HUES48 (cell line): ENCODE data around the gene ZNF532.
A peak's percentile ranks its signal among the peaks of the same experiment; 100 is the strongest.
"Not testable (repeated sequence)": the region's sequence is repeated elsewhere in the genome, so short reads cannot be mapped to it uniquely, and the experiment has no call there.

Experiments used
- H3K27ac ChIP-seq: one replicate; pipeline ENCODE4 v1.7.0; 2013; ENCODE audit warnings: low read depth, low read length, inconsistent platforms
- H3K27me3 ChIP-seq: 2 replicates; pipeline ENCODE4 v1.6.1; 2013; ENCODE audit warnings: mild to moderate bottlenecking, low read length; ENCODE audit not compliant: control insufficient read depth, insufficient read depth
- H3K36me3 ChIP-seq: 2 replicates; pipeline ENCODE4 v1.6.1; 2013; ENCODE audit warnings: low read length; ENCODE audit not compliant: control insufficient read depth, insufficient read depth
- H3K4me1 ChIP-seq: 2 replicates; pipeline ENCODE4 v1.6.1; 2013; ENCODE audit warnings: mild to moderate bottlenecking, low read length; ENCODE audit not compliant: control insufficient read depth, insufficient read depth
- H3K4me3 ChIP-seq: 2 replicates; pipeline ENCODE4 v1.5.1; 2013; ENCODE audit warnings: mild to moderate bottlenecking, low read depth, low read length
- H3K9ac ChIP-seq: 2 replicates; pipeline ENCODE4 v1.6.1; 2013; ENCODE audit warnings: mild to moderate bottlenecking, low read depth, low read length, moderate library complexity
- H3K9me3 ChIP-seq: 2 replicates; pipeline ENCODE4 v1.6.1; 2013; ENCODE audit warnings: low read length; ENCODE audit not compliant: control insufficient read depth, insufficient read depth

ZNF532 gene

DNA sequence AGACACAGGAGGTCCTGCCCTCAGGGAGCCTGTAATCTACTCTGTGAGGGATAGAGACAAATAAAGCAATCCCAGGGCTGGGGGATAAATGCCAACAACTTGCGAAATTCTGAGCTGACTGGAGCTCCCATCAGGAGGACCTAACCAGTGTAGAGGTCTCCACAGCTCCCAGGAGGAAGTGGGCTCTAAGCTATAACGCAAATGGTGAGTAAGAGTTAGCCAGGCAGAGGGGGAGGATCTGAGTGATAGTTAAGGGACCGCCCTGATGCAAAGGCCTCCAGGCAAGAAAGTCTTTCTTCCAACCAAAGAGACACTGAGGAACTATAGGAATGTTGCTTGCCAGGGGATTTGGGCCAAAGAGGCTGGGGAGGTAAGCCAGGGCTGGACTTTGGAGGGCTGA lies 16.0 kb upstream of the ZNF532 start:
- H3K27ac ChIP-seq: peak overlapping the region; percentile 99
- H3K9me3 ChIP-seq: no peaks in the 10 kb centered on the region
- H3K4me1 ChIP-seq: peaks cover 69% of the 10 kb centered on the region
- H3K9ac ChIP-seq: no peak overlapping the region
- no peaks in the 10 kb centered on the region for H3K36me3 ChIP-seq
- no peaks in the 10 kb centered on the region for H3K27me3 ChIP-seq
- H3K4me3 ChIP-seq: no peak overlapping the region

GRCh38 chr18:58850786-58851469 lies 13.7 kb upstream of the ZNF532 start:
- H3K27ac ChIP-seq: peak overlapping the region; percentile 78
- H3K27me3 ChIP-seq: no peaks in the 10 kb centered on the region
- H3K4me3 ChIP-seq: peak overlapping the region; percentile 22; the same call in 1 of the 2 replicates
- peak overlapping the region; percentile 14 for H3K9ac ChIP-seq
- peaks cover 54% of the 10 kb centered on the region for H3K4me1 ChIP-seq
- H3K36me3 ChIP-seq: no peaks in the 10 kb centered on the region
- no peaks in the 10 kb centered on the region for H3K9me3 ChIP-seq

DNA sequence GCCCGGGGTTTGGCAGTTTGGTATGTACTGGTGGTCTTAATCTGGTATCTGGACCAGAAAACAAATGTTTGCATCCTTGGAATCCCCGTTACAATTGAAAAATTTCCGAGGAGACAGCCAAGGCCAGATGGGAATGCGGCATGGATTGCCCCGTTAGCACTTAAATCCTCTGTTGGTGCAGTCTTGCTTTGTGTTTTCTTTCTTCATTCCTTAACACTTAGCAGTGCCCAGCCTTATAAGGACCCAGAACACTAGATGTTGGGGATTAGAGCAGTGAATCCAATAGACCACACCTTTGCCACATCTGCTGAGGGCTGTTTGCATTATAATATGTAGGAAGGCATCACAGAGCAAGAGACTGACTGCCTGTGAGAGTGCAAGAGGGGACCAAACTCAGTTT lies 12.8 kb upstream of the ZNF532 start:
- peak overlapping the region; percentile 78 for H3K27ac ChIP-seq
- H3K9me3 ChIP-seq: no peaks in the 10 kb centered on the region
- H3K4me1 ChIP-seq: peaks cover 47% of the 10 kb centered on the region
- H3K4me3 ChIP-seq: no peak overlapping the region
- H3K9ac ChIP-seq: no peak overlapping the region
- H3K27me3 ChIP-seq: no peaks in the 10 kb centered on the region
- no peaks in the 10 kb centered on the region for H3K36me3 ChIP-seq

- Histone ChIP-seq H3K9me3 (no peaks in the 10 kb centered on the region), H3K9ac (no peak overlapping the region), H3K27me3 (no peaks in the 10 kb centered on the region), H3K4me1 (peaks cover 40% of the 10 kb centered on the region), H3K36me3 (no peaks in the 10 kb centered on the region), H3K4me3 (no peak overlapping the region), H3K27ac (no peak overlapping the region)
Measured at GRCh38 chr18:58852629-58853028, 12.0 kb upstream of the ZNF532 start.

DNA sequence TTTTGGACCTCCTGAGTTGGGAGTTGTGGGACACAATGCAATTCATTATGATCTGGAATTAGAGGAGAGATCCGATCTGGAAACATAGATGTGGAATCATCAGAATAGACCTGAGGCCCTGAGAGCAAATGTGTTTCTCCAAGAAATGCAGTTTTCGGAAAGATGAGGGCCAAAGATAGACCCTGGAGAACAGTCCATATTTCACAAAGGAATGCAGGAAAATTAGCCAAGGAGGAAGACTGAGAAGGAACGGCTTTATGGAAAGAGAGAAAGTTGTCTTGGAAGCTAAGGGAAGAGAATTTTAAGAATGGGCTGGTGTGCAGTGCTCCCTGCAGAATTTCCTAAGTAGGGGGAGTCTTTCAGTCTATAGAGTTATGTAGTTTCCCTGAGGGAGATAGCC lies 11.1 kb upstream of the ZNF532 start:
- H3K27me3 ChIP-seq: no peaks in the 10 kb centered on the region

DNA sequence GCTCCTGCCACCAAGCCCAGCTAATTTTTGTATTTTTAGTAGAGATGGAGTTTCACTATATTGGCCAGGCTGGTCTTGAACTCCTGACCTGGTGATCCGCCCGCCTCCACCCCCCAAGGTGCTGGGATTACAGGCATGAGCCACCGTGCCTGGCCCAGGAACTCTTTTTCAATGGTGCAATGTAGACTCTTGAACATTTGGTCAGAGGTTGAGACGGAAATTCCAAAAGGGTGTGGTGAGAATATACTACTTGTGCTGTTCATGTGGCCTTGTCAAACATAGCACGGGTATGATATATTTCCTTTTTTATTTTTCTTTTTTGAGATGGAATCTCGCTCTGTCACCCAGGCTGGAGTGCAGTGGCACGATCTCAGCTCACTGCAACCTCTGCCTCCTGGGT lies 9.2 kb upstream of the ZNF532 start:
- H3K36me3 ChIP-seq, H3K9ac ChIP-seq, H3K9me3 ChIP-seq, H3K27me3 ChIP-seq, H3K4me3 ChIP-seq, H3K27ac ChIP-seq: not testable (repeated sequence)
- H3K4me1 ChIP-seq: peaks cover 40% of the 10 kb centered on the region

More for the DNA sequence above, 11.1 kb upstream of the ZNF532 start:
- H3K9ac ChIP-seq: no peak overlapping the region
- no peaks in the 10 kb centered on the region for H3K9me3 ChIP-seq
- no peak overlapping the region for H3K27ac ChIP-seq
- no peaks in the 10 kb centered on the region for H3K36me3 ChIP-seq
- H3K4me3 ChIP-seq: no peak overlapping the region
- H3K4me1 ChIP-seq: peaks cover 33% of the 10 kb centered on the region

GRCh38 chr18:58856881-58857280 lies 7.8 kb upstream of the ZNF532 start:
- no peaks in the 10 kb centered on the region for H3K36me3 ChIP-seq
- H3K27ac ChIP-seq: no peak overlapping the region
- H3K9ac ChIP-seq: no peak overlapping the region
- H3K9me3 ChIP-seq: no peaks in the 10 kb centered on the region
- peaks cover 40% of the 10 kb centered on the region for H3K4me1 ChIP-seq
- no peak overlapping the region for H3K4me3 ChIP-seq
- no peaks in the 10 kb centered on the region for H3K27me3 ChIP-seq

DNA sequence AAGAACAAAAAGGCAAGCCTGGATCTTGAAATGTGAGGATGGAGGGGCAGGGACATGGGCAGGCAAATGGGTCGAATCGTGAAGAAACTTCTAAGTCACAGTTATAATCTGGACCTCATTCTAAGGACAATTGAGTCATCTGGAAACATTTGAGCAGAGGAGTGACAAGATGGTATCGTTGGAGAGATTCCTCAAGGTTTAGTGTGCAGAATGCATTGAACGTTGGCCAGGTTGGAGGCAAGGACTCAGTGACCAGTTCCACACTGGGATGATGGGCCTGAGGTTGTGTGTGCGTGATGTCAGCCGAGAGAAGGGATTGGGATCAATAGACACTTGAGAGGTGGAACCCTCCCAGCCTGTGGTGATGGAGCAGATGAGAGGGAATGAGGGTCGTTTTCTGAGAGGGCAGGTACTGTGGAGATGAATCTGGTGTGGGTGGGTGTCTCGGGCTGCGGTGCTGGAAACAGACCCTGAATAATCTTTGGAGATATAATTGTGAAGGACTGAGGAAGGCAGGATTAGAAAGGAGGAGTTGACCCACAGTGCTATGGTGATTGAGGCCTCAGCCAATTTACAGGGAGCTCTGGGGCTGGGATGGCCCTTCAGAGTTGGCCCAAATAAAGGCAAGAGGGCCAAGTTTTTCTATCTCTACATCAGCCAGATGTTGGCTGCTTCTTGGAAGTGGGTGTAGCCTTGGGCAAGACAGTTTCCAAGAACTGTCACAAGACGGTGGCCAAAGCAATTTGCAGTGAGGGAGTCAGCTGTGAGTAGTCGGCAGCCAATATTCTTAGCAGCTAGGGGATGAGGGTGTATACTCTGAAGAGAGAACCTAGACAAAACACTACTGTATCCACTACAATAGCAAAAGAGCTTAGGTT lies 5.8 kb upstream of the ZNF532 start:
- Histone ChIP-seq H3K9ac (peak overlapping the region; percentile 97; the same call in 1 of the 2 replicates), H3K27me3 (no peaks in the 10 kb centered on the region), H3K36me3 (no peaks in the 10 kb centered on the region), H3K9me3 (no peaks in the 10 kb centered on the region), H3K4me3 (no peak overlapping the region), H3K27ac (peak overlapping the region; percentile 95), H3K4me1 (peaks cover 42% of the 10 kb centered on the region)

DNA sequence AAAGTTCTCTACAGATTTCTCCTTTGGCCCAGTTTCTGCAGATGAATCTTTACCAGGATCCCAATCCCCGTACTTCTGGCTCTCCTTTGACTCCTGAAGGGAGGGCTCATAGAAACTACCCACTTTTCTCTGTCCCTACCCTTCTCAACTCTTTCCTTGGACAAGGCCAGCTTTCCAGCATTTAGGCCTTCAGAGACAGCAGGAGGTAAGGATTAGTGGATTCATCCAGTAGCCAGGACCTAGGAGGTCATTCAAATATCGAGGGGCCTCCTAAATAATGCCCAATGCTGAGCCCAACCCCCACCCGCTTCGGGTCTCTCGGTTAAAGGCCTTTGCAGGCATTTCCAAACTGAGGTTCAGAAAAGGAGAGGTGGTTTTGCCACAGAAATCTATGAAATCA lies 4.8 kb upstream of the ZNF532 start:
- Histone ChIP-seq H3K9me3 (no peaks in the 10 kb centered on the region), H3K4me3 (peak overlapping the region; percentile 78), H3K27ac (peak overlapping the region; percentile 95), H3K9ac (peak overlapping the region; percentile 97; the same call in 1 of the 2 replicates), H3K27me3 (no peaks in the 10 kb centered on the region), H3K36me3 (peaks cover 4% of the 10 kb centered on the region), H3K4me1 (peaks cover 47% of the 10 kb centered on the region)

GRCh38 chr18:58860747-58861231 lies 3.9 kb upstream of the ZNF532 start:
- H3K9me3 ChIP-seq: no peaks in the 10 kb centered on the region
- peak overlapping the region; percentile 95 for H3K27ac ChIP-seq
- H3K4me3 ChIP-seq: peak overlapping the region; percentile 78; the same call in 1 of the 2 replicates
- peak overlapping the region; percentile 97; the same call in 1 of the 2 replicates for H3K9ac ChIP-seq
- H3K4me1 ChIP-seq: peaks cover 56% of the 10 kb centered on the region
- no peaks in the 10 kb centered on the region for H3K27me3 ChIP-seq
- peaks cover 12% of the 10 kb centered on the region for H3K36me3 ChIP-seq

DNA sequence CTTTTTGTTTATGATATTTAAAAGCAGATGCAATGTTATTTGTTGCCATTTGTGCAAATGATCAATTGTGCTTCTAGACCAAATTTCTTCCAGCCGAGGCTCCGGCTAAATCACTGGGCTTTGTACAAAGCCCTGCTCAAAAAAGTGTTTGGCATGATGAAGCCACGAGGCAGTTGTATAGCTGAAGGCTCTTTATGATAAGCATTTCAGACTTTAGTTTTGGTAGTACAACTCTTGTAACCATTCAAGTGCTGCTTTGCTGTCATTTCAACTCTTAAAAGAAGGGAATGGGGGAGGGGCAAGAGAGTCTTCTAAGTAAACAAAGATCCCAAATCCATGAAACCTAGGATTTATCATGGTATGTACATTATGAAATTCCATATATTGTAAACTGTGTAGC lies 3.3 kb upstream of the ZNF532 start:
- no peaks in the 10 kb centered on the region for H3K9me3 ChIP-seq
- no peaks in the 10 kb centered on the region for H3K27me3 ChIP-seq
- peak overlapping the region; percentile 78 for H3K4me3 ChIP-seq
- H3K9ac ChIP-seq: peak overlapping the region; percentile 97
- H3K4me1 ChIP-seq: peaks cover 61% of the 10 kb centered on the region
- H3K36me3 ChIP-seq: peaks cover 18% of the 10 kb centered on the region
- peak overlapping the region; percentile 95 for H3K27ac ChIP-seq
